Right lobe of liver (tissue), 6 donors: ENCODE data around the gene SLC35F4. TPM values are rescaled to one million over a fixed set of nuclear protein-coding genes. Genes with fewer than 3 reads are reported as not detected.

Experiments
- ATAC-seq, 4 donors: fragments of 200-7000 bp; cut with Tn5 transposase; one replicate each; pipeline ENCODE4 v1.9.1; 2020; ENCODE audit warnings: mild to moderate bottlenecking in 4 of 4, moderate library complexity in 4 of 4
- DNase-seq, 3 donors: peaks; one replicate each; pipeline ENCODE4 v3.0.0-alpha.2; 2020
- H3K27ac ChIP-seq, 3 donors: fragments of 200-600 bp; one replicate each; pipeline ENCODE4 v1.8.0; 2022
- H3K27me3 ChIP-seq, 2 donors: fragments of 200-600 bp; one replicate each; pipeline ENCODE4 v1.8.0; 2022
- H3K36me3 ChIP-seq, 4 donors: fragments of 200-600 bp; sonication (generic) in 1 of 4; one replicate each; pipeline versions ENCODE4 v1.5.1 to v1.8.0; 2017 to 2022; ENCODE audit warnings: control low read depth in 1 of 4
- H3K4me1 ChIP-seq, 4 donors: fragments of 200-600 bp; sonication (generic) in 1 of 4; one replicate each; pipeline versions ENCODE4 v1.5.1 to v1.8.0; 2017 to 2022; ENCODE audit warnings: control low read depth in 1 of 4
- H3K4me3 ChIP-seq, 3 donors: fragments of 200-600 bp; one replicate each; pipeline ENCODE4 v1.8.0; 2022
- H3K9me3 ChIP-seq, 4 donors: fragments of 200-600 bp; sonication (generic) in 1 of 4; one replicate each; pipeline versions ENCODE4 v1.5.1 to v1.8.0; 2017 to 2022; ENCODE audit warnings: control low read depth in 1 of 4
- CTCF ChIP-seq, 4 donors: fragments of 200-600 bp in 3 of 4; fragments of 450-650 bp in 1 of 4; IDR thresholded peaks; one replicate each; pipeline versions ENCODE4 v1.5.1 to v1.8.0; 2016 to 2022; ENCODE audit warnings: antibody characterized with exemption in 4 of 4, mild to moderate bottlenecking in 2 of 4
- POLR2A ChIP-seq: fragments of 450-650 bp; IDR thresholded peaks from one replicate; pipeline ENCODE4 v1.6.1; 2017; ENCODE audit warnings: antibody characterized with exemption, mild to moderate bottlenecking
- WGBS: methylation state at CpG from one replicate; pipeline ENCODE4 v1.1.6; 2018; ENCODE audit warnings: low coverage, low lambda C conversion rate; ENCODE audit not compliant: insufficient coverage; ENCODE audit errors: missing lambda C conversion rate; 5-methylcytosine and 5-hydroxymethylcytosine counted together
- intact Hi-C, 2 donors: fragments of 100-400 bp; cut with DNase I; formaldehyde crosslinking; loops; one replicate each; pipeline versions ENCODE4 v1.11.2 to v1.14.1; 2022
- total RNA-seq, 6 experiments: library from RNA; depleted of rRNA in 2 of 6; stranded (reverse); fragments of >200 nt in 2 of 6; fragmentation: NEBNext Ultra II Directional in 3 of 6; extraction: Animal tissue kit (Norgen Biotek cat#: 25700) in 3 of 6; gene quantifications; one replicate each; pipeline versions ENCODE4 v1.1.0 to v1.2.4, GENCODE V29; 2016 to 2023
- donor health status: DM: no; HTN: yes; CAD: no.
- donor health status: DM: no; HTN: no; CAD: no.
- donor health status: DM: no; HTN: no; CAD: no.
- donor health status: DM: no; HTN: yes; CAD: no.
- donor health status: DM: no; HTN: yes; CAD: no.

SLC35F4 gene
- total RNA-seq, 6 experiments from 2014 or later: not detected

DNA sequence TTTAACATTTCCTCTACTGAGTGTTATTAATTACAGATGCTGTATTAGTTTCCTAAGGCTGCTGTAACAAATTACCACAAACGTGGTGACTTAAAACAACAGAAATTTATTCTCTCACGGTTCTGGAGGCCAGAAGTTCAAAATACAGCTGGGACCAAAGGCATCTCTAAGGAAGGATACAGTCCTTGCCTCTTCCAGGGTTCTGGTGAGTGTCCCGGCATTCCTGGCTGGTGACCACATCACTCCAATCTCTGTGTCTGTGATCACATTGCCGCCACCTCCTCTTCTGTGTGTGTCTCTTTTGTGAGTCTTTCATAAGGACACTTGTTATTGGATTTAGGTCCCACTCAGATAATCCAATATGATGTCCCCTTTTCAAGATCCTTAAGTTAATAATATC lies 287.1 kb downstream of the SLC35F4 start:
- no peak overlapping the region for H3K4me3 ChIP-seq
- H3K4me1 ChIP-seq: peaks cover 0 to 4% (median 0%) of the 10 kb centered on the region in 4 donors
- DNase-seq (no peak), ATAC-seq (no peak)
- 62% methylated on average over 4 of the region's 4 CpGs for WGBS
- H3K9me3 ChIP-seq: no peaks in the 10 kb centered on the region
- H3K27me3 ChIP-seq: no peaks in the 10 kb centered on the region
- intact Hi-C loops: no loop called here
- H3K27ac ChIP-seq: no peak overlapping the region
- H3K36me3 ChIP-seq: no peaks in the 10 kb centered on the region
- TF ChIP-seq CTCF (IDR thresholded peaks at IDR 0.05) (no peak), POLR2A (no peak)

GRCh38 chr14:57576498-57576897 lies 289.4 kb downstream of the SLC35F4 start:
- Histone ChIP-seq H3K27me3 (no peaks in the 10 kb centered on the region), H3K27ac (no peak overlapping the region), H3K4me1 (peaks cover 0 to 4% (median 0%) of the 10 kb centered on the region in 4 donors), H3K9me3 (no peaks in the 10 kb centered on the region), H3K36me3 (no peaks in the 10 kb centered on the region), H3K4me3 (no peak overlapping the region)
- 50% methylated on average over 1 of the region's 1 CpG for WGBS
- DNase-seq: no peak
- intact Hi-C loops: no loop called here
- no peak for ATAC-seq
- no peak for TF ChIP-seq POLR2A
- TF ChIP-seq CTCF (IDR thresholded peaks at IDR 0.05): no peak

- intact Hi-C loops: no loop called here
- Histone ChIP-seq H3K36me3 (no peaks in the 10 kb centered on the region), H3K27me3 (no peaks in the 10 kb centered on the region), H3K9me3 (no peaks in the 10 kb centered on the region), H3K27ac (no peak overlapping the region), H3K4me1 (peaks cover 0 to 4% (median 0%) of the 10 kb centered on the region in 4 donors), H3K4me3 (no peak overlapping the region)
- DNase-seq: no peak
- 80% methylated on average over 1 of the region's 2 CpGs for WGBS
- TF ChIP-seq CTCF (IDR thresholded peaks at IDR 0.05): no peak
- ATAC-seq: no peak
Measured at GRCh38 chr14:57575482-57575881, 290.4 kb downstream of the SLC35F4 start.

GRCh38 chr14:57574617-57575288 lies 291.1 kb downstream of the SLC35F4 start:
- Histone ChIP-seq H3K4me1 (peaks cover 0 to 4% (median 0%) of the 10 kb centered on the region in 4 donors), H3K4me3 (peak overlapping the region in 1 of 3 donors; percentile 26), H3K9me3 (no peaks in the 10 kb centered on the region), H3K27ac (no peak overlapping the region), H3K27me3 (no peaks in the 10 kb centered on the region), H3K36me3 (no peaks in the 10 kb centered on the region)
- 21% methylated on average over 3 of the region's 5 CpGs for WGBS
- DNase-seq (peak in 1 of 3 donors; percentile 47), ATAC-seq (peak; percentile 89 to 97 (median 92))
- intact Hi-C loops: no loop called here
- TF ChIP-seq CTCF (IDR thresholded peaks at IDR 0.05) (peak; percentile 48 to 66 (median 63)), POLR2A (no peak)
